Hematopoietic multipotent progenitor cell treated with erythropoietin and hydrocortisone succinate and interleukin-3 and kit ligand, for 6 days (in vitro differentiated cells): ENCODE results near the gene NRDC.

Experiments
- DNase-seq: peaks from one replicate; pipeline ENCODE4 v3.0.0-alpha.2; 2015

The NRDC gene, protein sequence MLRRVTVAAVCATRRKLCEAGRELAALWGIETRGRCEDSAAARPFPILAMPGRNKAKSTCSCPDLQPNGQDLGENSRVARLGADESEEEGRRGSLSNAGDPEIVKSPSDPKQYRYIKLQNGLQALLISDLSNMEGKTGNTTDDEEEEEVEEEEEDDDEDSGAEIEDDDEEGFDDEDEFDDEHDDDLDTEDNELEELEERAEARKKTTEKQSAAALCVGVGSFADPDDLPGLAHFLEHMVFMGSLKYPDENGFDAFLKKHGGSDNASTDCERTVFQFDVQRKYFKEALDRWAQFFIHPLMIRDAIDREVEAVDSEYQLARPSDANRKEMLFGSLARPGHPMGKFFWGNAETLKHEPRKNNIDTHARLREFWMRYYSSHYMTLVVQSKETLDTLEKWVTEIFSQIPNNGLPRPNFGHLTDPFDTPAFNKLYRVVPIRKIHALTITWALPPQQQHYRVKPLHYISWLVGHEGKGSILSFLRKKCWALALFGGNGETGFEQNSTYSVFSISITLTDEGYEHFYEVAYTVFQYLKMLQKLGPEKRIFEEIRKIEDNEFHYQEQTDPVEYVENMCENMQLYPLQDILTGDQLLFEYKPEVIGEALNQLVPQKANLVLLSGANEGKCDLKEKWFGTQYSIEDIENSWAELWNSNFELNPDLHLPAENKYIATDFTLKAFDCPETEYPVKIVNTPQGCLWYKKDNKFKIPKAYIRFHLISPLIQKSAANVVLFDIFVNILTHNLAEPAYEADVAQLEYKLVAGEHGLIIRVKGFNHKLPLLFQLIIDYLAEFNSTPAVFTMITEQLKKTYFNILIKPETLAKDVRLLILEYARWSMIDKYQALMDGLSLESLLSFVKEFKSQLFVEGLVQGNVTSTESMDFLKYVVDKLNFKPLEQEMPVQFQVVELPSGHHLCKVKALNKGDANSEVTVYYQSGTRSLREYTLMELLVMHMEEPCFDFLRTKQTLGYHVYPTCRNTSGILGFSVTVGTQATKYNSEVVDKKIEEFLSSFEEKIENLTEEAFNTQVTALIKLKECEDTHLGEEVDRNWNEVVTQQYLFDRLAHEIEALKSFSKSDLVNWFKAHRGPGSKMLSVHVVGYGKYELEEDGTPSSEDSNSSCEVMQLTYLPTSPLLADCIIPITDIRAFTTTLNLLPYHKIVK

DNA sequence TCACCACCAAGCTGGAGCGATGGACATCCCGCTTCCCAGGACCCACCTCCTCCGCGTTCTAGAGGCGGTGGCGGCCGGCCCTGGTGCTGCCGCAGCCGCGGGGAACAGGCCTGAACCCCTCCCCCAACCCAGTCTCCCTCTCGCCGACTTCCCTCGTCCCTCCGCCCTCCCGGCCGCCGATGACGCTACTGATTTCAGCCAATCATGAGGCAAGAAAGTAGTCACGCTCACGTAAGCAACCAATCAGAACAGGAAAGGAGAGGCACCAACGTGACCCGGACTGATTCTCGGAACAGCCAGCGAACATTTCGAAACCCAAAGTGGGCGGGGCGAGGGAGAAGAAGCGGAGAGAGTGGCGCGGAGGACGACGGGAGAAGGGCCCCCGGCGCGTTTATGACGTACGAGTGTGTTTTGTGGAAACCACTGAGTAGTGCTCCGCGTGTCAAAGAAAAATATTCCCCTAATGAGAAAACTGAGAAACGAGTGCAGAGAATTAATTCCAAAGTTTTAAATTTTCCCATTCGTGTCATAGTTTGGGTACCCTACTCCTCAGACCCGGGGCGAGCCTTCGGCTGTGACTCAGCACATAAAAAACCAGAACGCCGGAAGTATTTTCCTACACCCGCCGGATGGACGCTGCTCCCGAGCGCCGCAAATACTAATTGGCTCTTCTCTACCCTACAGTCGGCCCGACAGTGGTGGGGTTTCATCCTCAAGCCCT lies at the start of gene NRDC:
Gene NRDC, minus strand, starts transcription at position 112 of the 721 bp plus-strand sequence. CDS start 112 bp downstream, outside the sequence.
- DNase-seq, result peak; percentile 100

DNA sequence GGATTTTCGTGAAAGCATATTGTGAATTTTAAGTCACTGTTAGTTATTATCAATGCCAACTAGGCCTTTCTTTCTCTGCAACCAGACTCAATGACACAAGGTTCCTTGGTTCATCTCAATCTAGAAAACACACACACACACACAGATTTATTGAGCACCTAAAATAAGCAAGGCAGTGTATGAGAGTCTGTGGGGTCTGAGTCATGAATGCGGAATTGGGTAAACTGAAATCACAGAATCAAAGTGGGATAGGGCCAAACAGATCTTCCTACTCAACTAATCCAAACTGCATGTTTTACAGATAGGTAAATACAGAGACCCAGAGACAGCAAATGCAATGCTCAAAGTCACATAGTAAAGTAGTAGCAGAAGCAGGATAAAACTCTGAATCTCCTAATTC lies 48.5 kb upstream of the NRDC start:
- DNase-seq, result no peak

GRCh38 chr1:51926171-51926812 lies 47.8 kb upstream of the NRDC start:
- peak; percentile 51 for DNase-seq

DNA sequence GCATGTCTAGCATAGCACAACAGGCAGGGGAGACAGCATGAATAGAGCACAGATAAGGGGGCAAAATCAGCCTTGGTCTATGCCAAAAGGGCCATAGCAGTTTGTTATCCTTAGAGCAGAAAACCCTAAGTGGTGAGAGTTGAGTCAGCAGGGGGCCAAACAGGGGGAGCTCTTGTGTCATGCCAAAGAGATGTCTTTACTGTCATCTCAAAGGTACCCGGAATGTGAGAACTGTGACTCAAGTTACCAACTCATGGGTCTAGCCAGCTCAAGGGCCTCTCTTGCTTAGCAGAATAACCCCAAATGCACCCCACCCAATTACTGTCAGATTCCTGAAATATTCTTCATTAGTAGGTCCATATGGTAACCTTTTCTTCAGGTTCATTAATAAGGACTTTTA lies 45.9 kb upstream of the NRDC start:
- DNase-seq, result peak; percentile 5

DNA sequence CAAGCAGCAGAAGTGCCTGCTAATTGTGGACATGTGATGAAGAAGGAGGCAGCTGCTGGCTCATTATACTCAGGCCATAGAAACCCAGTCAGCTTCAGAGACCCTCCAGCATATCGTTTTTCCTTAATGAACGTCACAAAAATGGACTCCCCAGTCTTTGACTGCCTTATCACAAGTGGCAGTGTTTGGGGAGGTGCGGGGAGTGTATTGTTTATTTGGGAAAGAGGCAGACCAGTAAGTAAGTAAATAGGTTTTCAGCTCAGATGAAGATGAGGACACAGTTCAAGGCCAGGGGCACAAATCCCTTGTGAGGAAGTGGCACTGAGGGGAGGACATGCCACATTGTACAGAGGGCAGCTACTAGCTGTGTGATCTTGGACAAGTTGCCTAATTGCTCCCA lies 43.5 kb upstream of the NRDC start:
- DNase-seq, result no peak

- no peak for DNase-seq
These were observed 41.6 kb upstream of the NRDC start for GRCh38 chr1:51920130-51920529.

DNA sequence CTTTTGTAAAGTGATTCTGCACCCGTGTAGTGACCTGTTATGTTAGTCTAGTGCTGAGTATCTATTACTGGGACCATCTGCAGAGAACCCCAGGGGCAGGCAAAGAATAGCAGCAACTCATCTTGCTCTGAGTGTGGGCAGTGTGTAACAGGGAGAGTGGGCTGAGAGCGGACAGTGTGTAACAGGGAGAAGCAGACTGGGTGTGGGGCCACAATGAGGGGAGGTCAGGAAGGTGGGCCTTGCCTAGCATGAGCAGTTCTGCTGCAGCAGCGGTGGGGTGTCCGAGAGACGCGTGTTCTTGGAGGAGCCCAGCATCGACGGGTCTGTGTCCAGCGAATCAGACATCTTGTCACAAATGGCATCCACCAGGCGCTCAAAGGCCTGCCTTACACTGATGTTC lies 41.2 kb upstream of the NRDC start:
- no peak for DNase-seq

DNA sequence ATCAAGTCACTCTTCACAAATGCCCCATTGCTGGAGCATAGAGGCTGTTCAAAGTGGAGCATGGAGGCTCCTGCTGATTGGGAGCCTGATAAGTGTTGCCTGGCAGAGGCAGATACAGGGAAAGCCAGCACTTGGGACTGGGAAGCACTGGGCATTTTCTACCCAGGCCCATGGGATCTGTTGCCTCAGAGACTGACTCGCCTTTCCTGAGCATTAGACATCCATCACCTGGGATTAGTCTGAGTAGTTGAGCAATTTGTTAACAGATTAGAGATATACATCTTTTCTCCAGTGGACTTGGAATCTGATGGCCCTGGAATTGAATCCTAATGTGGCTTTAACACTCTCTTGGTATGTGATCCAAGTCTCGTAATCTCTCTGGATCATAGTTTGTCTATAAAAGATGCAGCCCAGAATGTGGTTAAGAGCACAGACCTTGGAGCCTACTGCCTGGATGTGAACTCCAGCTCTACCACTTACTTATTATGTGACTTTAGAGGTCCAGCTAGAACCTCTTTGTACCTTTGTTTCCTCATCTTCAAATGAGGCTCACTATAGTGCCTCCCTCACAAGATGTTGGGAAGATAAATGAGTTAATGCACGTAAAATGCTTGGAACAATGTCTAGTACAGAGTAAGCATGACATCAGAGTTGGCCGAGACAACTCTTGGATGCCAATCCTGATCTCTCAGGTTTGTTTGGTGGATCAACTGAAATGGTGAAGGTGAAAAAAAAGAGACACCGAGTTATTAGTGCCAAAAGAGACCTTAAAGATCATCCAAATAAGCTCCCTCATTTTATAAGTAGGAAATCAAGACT lies 38.3 kb upstream of the NRDC start:
- DNase-seq, result no peak

- no peak for DNase-seq
These were observed 37.4 kb upstream of the NRDC start for GRCh38 chr1:51915951-51916350.

DNA sequence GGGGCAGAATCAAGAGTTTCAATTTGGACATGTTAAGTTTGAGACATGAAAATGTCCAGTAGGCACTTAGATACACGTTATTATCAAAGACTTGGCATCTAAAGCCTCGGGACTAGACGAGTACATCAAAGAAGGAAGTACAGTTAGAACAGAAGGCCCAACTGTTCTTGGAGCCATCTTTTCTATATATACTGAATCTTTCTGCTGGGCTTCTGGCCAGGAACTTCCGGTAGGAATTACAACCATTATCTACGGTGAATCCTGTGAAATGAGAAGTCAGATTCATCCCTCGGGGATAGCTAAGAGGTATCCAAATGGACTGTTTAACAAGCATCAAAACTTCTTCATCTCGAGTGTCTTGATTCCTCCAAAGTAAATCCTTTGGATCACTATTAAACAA lies 34.4 kb upstream of the NRDC start:
- DNase-seq, result no peak

DNA sequence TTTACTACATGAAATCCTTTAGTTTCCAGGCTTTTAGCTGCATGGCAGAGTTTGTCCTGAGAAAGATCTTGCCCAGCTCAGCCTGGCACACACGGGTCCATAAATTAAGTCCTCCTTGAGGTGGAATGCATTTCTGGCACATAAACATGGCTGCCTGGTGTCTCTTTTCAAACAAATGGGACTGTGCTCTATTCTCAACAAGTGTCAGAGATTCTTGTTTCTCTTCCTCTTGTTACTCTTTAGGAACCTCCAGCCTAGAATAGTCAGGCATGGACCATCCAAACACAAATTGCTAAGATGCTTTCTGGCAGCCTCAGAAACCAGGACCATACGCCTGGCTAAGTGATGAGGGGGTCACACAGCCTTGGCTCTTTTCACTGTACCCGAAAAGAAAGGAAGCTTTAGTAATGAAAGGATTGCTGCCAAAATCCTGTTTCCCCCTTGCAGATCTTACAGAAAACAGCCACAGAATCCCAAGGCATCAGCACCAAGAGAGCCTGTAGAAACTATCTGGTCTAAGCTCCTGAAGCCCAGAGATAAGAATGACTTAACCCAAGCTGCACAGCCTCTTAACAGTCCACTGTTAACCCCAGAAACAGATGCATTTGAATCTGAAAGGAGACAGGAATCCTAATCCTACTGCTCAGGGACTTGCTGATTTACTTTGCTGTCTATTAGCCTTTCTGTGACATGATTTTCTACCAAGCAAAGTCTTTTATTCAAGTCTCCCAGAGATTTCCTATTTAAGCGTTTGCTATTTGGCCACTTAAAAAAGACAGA lies 31.9 kb upstream of the NRDC start:
- peak; percentile 23 for DNase-seq

GRCh38 chr1:51908499-51908898 lies 30.0 kb upstream of the NRDC start:
- no peak for DNase-seq

- no peak for DNase-seq
These were observed 28.7 kb upstream of the NRDC start for GRCh38 chr1:51907079-51907702.

DNA sequence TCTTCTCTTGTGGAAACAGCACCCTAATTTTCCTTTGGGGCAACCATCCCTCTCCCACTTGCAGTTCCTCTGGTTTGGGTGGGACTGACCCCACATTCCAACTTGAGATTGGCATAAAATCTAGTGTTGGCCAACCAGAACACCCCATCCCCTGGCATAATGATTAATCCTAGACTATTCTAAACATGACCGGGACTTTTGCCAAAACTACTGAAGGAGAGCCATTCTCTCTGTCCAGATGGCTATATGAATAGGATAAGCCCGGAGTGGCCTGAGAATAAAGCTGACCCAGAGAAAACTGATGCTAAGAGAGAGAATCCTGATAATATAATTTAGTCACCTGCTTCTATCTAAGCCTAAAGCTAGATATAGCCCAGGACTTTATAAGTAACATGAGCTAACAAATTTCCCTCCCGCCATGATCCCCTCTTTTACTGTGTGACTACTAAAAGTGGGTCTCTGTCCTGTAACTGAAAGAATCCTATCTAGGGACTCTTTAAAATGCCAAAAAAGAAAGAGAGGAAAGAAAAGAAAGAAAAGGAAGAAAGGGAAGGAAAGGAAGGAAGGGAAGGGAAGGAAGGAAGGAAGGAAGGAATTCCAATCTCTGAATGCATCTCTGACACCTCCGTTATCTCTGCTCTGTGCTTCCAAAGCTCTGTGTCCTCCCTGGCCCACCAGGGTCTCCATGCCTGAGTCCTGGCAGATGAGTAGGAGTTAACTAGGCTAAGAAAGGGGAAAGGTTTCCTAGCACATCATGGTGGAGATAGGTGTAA lies 28.0 kb upstream of the NRDC start:
- DNase-seq, result no peak

DNA sequence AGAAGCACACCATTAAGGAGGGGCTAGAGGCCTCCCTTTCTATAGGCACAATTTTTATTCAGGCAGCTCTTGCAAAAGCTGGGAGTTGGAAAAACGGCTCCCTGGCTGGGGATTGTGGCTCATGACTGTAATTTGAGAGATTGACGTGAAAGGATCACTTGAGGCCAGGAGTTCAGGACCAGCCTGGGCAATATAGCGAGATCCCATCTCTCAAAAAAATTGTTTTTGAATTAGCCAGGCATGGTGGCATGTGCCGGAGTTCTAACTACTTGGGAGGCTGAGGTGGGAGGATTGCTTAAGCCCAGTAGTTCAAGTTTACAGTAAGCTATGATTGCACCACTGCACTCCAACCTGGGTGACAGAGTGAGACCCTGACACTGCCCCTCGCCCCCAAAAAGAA lies 23.9 kb upstream of the NRDC start:
- no peak for DNase-seq

GRCh38 chr1:51901151-51901550 lies 22.6 kb upstream of the NRDC start:
- DNase-seq, result no peak

DNA sequence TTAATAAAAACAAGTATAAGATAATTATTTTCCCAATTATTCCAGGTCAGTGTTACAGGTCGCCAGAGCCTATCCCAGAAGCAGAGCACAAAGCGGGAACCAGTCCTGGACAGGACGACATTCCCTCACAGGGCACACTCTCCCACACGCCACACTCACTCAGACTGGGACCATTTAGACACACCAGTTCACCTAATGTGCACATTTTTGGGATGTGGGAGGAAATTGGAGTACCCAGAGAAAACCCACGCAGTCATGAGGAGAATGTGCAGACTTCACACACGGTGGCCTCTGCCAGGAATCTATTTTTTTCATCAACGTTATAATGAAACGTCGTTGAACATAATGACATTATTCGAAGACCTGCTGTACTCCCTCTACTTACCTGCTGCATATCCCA lies 20.5 kb upstream of the NRDC start:
- no peak for DNase-seq

GRCh38 chr1:51898090-51898734 lies 19.7 kb upstream of the NRDC start:
- DNase-seq, result no peak

GRCh38 chr1:51897699-51898031 lies 19.1 kb upstream of the NRDC start:
- DNase-seq, result no peak
